Stimulated activated CD4-positive, alpha-beta T cell treated with anti-CD3 and anti-CD28 coated beads, Interleukin-4, amount 100 ng/mL, for 1 hour (primary cell): ENCODE data around the gene FOCAD.
"Not testable (repeated sequence)": the region's sequence is repeated elsewhere in the genome, so short reads cannot be mapped to it uniquely, and the experiment has no call there.

Source experiments
- DNase-seq: peaks from one replicate; pipeline ENCODE4 v3.0.0-alpha.2; 2020

FOCAD gene

GRCh38 chr9:20684035-20684874 is at the start of gene FOCAD:
TSS of gene FOCAD (plus strand) at chr9:20684259. CDS start at chr9:20715354, 31,095 bp downstream.
- peak; percentile 95 for DNase-seq

- DNase-seq = no peak
These were observed 49.2 kb upstream of the FOCAD start for GRCh38 chr9:20634895-20635294.

GRCh38 chr9:20636888-20637440 is 47.1 kb upstream of the FOCAD start:
- DNase-seq = no peak

- DNase-seq = peak; percentile 78
These were observed 43.5 kb upstream of the FOCAD start for GRCh38 chr9:20640331-20641187.

- no peak for DNase-seq
These were observed 42.0 kb upstream of the FOCAD start for GRCh38 chr9:20642045-20642444.

GRCh38 chr9:20643660-20644059 is 40.4 kb upstream of the FOCAD start:
- no peak for DNase-seq

- no peak for DNase-seq
These were observed 37.4 kb upstream of the FOCAD start for GRCh38 chr9:20646656-20647055.

GRCh38 chr9:20649381-20649780 is 34.7 kb upstream of the FOCAD start:
- DNase-seq = no peak

- DNase-seq = no peak
These were observed 33.7 kb upstream of the FOCAD start for GRCh38 chr9:20650313-20650712.

- DNase-seq = no peak
These were observed 33.2 kb upstream of the FOCAD start for GRCh38 chr9:20650750-20651299.

- no peak for DNase-seq
These were observed 32.1 kb upstream of the FOCAD start for GRCh38 chr9:20651939-20652338.

- peak; percentile 22 for DNase-seq
These were observed 25.8 kb upstream of the FOCAD start for GRCh38 chr9:20658246-20658667.

- DNase-seq = no peak
These were observed 25.2 kb upstream of the FOCAD start for GRCh38 chr9:20658677-20659473.

GRCh38 chr9:20659474-20659967 is 24.5 kb upstream of the FOCAD start:
- no peak for DNase-seq

GRCh38 chr9:20662156-20662555 is 21.9 kb upstream of the FOCAD start:
- no peak for DNase-seq

- no peak for DNase-seq
These were observed 20.9 kb upstream of the FOCAD start for GRCh38 chr9:20663133-20663532.

GRCh38 chr9:20664501-20664900 is 19.6 kb upstream of the FOCAD start:
- no peak for DNase-seq

- no peak for DNase-seq
These were observed 13.7 kb upstream of the FOCAD start for GRCh38 chr9:20670395-20670794.

GRCh38 chr9:20671635-20672034 is 12.4 kb upstream of the FOCAD start:
- no peak for DNase-seq

GRCh38 chr9:20673537-20673936 is 10.5 kb upstream of the FOCAD start:
- not testable (repeated sequence) for DNase-seq

GRCh38 chr9:20681467-20681866 is 2.6 kb upstream of the FOCAD start:
- DNase-seq = no peak

GRCh38 chr9:20683351-20684034 is 566 bp upstream of the FOCAD start:
- peak; percentile 45 for DNase-seq
